Gastroesophageal sphincter (tissue), 3 donors: ENCODE measurements around the gene TFAP2E.

Source experiments
- POLR2A ChIP-seq, 2 donors: fragments of 450-650 bp; IDR thresholded peaks; one replicate each; pipeline ENCODE4 v1.6.1; 2017; ENCODE audit warnings: antibody characterized with exemption in 2 of 2, mild to moderate bottlenecking in 2 of 2, moderate library complexity in 1 of 2
- POLR2AphosphoS5 ChIP-seq: sonication (generic); formaldehyde crosslinking; IDR thresholded peaks from one replicate; pipeline ENCODE4 v1.6.1; 2017; ENCODE audit warnings: antibody characterized with exemption
- TF ChIP-seq, protein P1 (sequence below), 4 experiments: fragments of 200-600 bp in 2 of 4; fragments of 450-650 bp in 2 of 4; sonication (generic) in 1 of 4; IDR thresholded peaks; one replicate each; pipeline ENCODE4 v1.5.1; 2017 to 2019; ENCODE audit warnings: antibody characterized with exemption in 4 of 4, mild to moderate bottlenecking in 2 of 4, moderate library complexity in 2 of 4

DNA sequence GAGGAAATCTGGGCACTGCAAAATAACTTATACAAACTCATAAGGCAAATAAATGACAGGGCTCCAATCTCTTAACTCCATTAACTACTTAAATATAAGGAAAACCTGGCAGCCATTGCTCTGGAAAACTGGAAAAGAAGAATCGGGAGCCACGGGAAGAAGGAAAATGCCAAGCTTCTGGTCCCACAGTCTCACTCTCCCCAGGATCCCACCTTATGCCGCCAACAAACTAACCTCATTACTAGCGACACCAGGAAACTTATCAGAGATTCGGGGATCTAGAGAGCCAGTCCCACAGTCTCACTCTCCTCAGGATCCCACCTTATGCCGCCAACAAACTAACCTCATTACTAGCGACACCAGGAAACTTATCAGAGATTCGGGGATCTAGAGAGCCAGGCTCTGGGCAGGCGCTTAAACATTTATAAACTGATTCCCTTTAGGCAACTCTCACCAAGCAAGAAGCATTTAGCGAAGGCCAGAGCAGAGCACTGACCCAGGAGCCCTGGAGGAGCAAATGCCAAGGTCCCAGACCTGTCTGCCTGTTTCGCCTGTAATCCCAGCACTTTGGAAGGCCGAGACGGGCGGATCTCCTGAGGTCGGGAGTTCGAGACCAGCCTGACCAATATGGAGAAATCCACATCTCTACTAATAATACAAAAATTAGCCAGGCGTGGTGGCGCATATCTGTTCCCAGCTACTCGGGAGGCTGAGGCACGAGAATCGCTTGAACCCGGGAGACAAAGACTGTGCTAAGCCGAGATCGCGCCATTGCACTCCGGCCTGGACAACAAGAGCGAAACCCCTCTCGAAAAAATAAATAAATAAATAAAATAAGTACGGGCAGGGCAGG lies 67.5 kb downstream of the TFAP2E start:
- TF ChIP-seq, protein P1, sequence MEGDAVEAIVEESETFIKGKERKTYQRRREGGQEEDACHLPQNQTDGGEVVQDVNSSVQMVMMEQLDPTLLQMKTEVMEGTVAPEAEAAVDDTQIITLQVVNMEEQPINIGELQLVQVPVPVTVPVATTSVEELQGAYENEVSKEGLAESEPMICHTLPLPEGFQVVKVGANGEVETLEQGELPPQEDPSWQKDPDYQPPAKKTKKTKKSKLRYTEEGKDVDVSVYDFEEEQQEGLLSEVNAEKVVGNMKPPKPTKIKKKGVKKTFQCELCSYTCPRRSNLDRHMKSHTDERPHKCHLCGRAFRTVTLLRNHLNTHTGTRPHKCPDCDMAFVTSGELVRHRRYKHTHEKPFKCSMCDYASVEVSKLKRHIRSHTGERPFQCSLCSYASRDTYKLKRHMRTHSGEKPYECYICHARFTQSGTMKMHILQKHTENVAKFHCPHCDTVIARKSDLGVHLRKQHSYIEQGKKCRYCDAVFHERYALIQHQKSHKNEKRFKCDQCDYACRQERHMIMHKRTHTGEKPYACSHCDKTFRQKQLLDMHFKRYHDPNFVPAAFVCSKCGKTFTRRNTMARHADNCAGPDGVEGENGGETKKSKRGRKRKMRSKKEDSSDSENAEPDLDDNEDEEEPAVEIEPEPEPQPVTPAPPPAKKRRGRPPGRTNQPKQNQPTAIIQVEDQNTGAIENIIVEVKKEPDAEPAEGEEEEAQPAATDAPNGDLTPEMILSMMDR (IDR thresholded peaks at IDR 0.05): no peak
- TF ChIP-seq POLR2A (IDR thresholded peaks at IDR 0.05) (no peak), POLR2AphosphoS5 (no peak)
